Measurements from ENCODE around the gene RIC3.

- TF ChIP-seq EZH2 (IDR thresholded peaks at IDR 0.05; ENCODE audit: borderline replicate concordance) (no peak), EZH2phosphoT487 (IDR thresholded peaks at IDR 0.05; ENCODE audit: low read depth, severe bottlenecking, unreplicated experiment) (no peak)
Observed at GRCh38 chr11:8127447-8127846, 41.4 kb downstream of the RIC3 start.
